Hematopoietic multipotent progenitor cell treated with erythropoietin and hydrocortisone succinate and interleukin-3 and kit ligand, for 4 days (in vitro differentiated cells): ENCODE results near the gene SEMA4G.
"Not testable (repeated sequence)": the region's sequence is repeated elsewhere in the genome, so short reads cannot be mapped to it uniquely, and the experiment has no call there.

Source experiments
- DNase-seq: peaks from one replicate; pipeline ENCODE4 v3.0.0-alpha.2; 2015

Gene SEMA4G

DNA sequence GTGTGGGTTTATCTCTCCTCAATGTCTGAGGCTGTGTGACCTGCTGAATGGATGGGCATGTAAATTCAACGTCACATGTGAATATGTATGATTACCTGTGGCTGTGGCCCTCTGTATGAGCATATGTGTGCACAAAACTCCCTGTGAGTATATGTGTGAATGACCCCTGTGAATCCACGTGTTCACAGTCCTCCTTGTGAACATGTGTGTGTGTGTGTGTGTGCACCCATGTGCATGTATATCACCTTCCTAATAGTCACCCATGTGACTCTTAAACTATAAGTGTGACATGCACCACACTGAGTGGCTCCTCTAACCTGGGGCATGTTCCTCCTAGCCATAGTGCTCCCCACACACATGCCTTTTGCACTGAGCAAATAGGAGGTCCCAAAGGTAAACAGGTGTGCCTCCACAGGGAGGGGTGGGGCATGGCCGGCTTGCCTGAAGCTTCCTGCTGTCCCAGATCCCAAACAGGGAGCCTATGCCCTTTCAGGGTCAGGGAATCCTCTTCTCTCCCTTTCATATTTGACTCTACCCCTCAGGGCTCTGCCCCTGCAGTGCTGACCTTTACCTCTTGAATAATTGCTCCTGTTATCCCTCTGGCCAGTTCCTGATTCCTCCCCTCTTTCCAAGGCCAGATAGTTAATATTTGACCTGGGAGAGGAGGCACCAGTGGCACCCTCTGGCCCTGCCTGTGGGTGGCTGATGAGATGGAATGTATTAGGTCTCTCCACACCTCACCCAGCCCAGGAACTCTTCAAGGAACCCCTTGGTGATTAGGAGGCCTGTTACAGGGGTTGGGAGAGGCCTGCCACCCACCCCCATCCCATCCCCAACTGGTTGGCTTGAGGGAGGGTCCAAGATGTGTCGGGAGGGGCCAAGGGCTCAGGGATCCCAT, 1.9 kb downstream of the SEMA4G start:
- no peak for DNase-seq

DNA sequence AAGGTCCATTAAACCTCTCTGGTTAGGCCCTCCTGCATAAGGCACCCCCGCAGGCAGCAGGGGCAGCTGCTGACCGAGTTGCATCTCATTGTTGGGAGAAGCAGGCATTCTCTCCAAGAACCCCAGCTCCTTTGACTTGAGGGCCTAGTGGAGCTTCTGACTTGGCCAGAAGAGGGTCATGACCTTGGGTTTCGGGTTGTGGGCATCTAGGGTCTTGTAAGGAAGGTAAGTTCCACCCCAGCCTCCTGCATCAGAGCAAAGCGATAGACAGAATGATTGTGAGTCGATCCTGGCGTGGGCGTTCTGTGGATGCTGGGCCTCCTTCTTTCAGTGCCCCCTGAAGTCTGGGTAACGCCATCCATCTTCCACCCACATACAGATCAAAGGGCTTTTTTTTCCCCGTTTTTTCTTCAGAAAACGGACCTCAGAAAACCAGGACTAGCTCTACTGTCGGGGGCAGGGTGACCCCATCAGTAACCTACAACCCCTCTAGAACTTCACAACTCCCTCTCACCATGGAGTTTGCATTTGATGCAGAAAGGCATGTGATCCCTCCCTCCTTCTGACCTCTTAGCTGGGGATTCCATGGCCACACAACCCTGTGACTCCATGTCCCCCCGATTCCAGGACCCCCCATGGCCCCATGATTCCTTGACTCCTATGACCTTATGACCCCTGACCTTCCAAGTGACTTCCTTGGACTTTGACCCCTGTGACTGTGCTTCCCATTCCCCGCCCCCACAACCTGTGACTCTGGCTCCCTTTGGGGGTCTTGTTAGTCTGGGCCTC, 3.0 kb downstream of the SEMA4G start:
- no peak for DNase-seq

DNA sequence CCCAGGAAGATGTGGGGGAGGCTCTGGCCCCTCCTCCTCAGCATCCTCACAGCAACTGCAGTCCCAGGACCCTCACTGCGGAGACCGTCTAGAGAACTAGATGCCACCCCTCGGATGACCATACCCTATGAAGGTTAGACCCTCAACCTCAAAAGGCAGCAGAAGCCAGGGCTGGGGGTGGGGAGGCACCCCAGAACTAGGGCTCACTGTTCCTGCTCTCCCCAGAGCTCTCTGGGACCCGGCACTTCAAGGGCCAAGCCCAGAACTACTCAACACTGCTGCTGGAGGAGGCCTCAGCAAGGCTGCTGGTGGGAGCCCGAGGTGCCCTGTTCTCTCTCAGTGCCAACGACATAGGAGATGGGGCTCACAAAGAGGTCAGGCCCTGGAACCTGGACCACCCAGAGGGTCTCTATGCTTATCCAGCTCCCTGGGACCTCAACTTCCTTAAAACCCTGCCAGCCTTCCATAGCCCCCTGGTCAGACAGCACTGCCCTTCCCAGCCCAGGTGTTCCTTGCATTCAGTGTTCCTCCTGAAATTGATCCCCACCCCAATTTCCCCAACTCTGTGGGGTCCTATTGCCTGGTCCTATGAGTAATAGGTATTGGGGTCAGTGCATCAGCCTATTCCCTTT, 3.7 kb downstream of the SEMA4G start:
- no peak for DNase-seq

DNA sequence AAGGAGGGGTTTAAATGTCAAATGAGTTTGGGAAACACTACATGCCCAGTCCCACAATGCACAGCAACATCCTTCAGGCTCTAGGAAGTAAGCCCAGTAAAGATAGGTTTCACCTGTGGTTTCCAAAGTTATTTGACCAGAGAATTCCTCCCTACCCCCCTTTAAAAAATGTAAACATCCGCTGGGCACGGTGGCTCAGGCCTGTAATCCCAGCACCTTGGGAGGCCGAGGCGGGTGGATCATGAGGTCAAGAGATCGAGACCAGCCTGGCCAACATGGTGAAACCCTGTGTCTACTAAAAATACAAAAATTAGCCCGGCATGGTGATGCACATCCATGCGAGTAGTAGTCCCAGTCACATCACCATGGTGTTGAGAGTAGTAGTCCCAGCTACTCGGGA, 6.1 kb downstream of the SEMA4G start:
- DNase-seq: not testable (repeated sequence)

DNA sequence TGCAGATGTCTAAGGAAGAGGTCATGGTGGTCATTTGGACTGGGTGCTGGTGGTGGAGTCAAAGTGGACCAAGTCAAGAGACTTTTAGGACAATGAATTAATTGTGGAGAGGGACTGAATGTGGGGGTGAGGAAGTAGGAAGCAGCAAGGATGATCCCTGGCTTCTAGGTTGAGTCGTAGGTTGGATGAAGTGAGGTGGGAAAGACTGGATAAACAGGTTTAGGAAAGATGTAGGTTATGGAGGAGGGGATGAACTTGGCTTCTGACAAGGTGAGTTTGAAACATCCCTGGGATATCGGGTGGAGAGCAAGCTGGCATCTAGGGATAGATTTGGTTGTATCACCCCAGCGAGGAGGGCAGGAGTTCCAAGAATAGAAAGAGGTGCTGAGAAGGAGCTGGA, 7.6 kb downstream of the SEMA4G start:
- no peak for DNase-seq

DNA sequence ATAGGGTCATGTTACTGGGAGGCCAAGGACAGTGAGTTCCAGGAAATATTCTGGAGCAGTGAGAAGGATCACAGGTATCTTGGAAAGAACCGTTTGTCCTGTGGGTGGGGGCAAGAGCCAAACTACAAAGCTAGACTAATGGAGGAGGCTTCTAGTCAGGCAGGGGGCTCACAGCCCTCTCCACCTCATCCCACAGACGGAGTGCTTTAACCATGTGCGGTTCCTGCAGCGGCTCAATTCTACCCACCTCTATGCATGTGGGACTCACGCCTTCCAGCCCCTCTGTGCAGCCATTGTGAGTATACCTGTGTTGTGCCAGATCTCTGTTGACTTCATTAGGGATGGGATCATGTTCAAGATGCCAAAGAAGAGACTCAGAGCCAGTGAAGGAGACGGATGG, 8.1 kb downstream of the SEMA4G start:
- no peak for DNase-seq

DNA sequence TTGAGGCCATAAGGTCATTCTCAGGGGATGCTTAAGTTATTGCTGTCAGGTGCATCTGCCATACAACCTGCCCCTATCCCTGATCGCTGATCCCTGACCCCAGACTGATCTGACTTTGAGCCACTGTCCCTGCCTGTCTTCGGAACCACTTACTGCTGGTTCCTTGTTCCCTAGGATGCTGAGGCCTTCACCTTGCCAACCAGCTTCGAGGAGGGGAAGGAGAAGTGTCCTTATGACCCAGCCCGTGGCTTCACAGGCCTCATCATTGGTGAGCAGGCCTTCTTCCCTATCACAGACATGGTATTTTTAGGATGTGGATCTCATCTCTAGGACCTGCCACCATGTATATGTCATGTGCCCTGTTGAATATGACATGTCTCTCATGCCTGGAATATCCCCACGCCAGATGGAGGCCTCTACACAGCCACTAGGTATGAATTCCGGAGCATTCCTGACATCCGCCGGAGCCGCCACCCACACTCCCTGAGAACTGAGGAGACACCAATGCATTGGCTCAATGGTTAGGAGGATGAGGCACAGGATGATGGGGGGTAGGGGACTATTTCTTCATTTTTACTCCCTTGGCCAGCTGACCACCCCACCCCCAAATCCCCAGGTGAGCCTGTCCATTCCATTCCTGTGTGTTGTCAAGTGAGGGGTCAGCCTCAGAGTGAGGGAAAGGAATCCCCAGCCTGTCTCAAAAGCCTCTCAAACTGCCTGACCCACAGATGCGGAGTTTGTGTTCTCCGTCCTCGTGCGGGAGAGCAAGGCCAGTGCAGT, 9.0 kb downstream of the SEMA4G start:
- DNase-seq: no peak

DNA sequence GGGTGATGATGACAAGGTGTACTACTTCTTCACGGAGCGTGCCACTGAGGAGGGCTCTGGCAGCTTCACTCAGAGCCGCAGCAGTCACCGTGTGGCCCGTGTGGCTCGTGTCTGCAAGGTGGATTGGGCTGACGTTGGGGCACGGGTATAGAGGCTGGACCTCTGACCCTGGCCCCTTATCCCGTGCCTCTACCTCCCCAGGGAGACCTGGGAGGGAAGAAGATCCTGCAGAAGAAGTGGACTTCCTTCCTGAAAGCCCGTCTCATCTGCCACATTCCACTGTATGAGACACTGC, 9.5 kb downstream of the SEMA4G start:
- DNase-seq: no peak

DNA sequence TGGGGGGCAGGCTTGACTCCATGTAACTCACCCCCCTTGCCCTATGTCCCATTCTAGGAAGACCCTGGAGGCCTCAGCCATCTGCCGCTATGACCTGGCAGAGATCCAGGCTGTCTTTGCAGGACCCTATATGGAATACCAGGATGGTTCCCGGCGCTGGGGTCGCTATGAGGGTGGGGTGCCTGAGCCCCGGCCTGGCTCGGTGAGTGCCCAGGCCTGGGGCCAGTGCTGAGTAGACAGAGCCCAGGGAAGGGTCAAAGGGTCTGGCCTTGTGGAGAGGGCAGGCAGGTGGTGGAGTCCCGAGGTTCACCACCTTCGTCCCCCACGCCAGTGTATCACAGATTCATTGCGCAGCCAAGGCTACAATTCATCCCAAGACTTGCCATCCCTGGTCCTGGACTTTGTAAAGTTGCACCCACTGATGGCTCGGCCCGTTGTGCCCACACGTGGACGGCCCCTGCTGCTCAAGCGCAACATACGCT, 10.5 kb downstream of the SEMA4G start:
- no peak for DNase-seq

DNA sequence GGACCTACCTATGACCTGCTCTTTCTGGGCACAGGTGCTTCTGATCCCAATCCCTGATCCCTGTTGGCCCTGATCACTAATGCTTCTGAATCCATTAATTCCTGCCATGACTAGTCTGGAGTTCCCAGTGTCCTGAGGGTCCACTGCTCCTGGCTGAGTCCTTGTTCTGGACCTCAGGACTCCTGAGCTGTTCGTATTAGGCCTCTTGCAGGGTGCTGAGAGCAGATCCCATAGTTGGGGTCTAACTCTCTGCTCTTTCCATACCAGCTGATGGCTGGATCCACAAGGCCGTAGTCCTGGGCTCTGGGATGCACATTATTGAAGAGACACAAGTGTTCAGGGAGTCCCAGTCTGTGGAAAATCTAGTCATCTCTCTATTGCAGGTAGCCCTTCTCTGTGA, 11.0 kb downstream of the SEMA4G start:
- DNase-seq: no peak

DNA sequence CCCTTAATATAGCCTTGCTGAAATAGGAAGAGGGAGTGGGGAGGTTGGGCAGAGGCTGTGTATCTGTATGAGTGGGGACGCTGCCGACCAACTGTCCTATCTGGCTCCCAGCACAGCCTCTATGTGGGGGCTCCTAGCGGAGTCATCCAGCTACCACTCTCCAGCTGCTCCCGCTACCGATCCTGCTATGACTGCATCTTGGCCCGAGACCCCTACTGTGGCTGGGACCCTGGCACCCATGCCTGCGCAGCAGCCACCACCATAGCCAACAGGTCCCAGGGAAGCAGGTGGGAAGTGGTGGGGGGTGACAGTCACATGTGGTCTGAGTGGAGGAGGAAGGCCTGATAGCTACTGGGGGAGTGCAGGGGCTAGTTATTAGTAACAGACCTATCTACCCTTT, 11.4 kb downstream of the SEMA4G start:
- no peak for DNase-seq

DNA sequence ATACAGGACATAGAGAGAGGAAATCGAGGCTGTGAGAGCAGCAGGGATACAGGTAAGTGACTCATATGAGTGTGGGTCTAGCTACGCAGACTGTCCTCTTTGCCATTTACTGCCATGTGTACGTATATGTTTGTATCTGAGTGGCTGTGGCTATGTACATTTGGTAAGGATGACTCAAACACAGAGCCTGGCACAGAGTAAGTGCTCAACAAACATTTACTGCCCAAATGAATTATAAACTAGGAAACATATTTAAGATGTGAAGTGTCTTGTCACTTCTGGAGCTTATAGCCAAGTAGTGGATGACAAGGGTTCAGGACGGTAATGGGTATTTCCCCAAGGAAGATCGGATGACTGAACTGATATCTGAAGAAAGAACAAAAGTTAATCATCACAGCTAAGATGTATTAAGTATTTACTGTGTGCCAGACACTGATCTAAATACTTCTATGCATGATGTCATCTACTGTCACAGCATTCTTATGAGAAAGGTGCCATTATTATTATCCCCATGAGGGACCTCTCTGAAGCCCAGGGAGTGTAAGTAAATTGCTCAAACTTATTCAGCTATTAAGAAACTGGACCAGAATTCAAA, 12.0 kb downstream of the SEMA4G start:
- DNase-seq: no peak

DNA sequence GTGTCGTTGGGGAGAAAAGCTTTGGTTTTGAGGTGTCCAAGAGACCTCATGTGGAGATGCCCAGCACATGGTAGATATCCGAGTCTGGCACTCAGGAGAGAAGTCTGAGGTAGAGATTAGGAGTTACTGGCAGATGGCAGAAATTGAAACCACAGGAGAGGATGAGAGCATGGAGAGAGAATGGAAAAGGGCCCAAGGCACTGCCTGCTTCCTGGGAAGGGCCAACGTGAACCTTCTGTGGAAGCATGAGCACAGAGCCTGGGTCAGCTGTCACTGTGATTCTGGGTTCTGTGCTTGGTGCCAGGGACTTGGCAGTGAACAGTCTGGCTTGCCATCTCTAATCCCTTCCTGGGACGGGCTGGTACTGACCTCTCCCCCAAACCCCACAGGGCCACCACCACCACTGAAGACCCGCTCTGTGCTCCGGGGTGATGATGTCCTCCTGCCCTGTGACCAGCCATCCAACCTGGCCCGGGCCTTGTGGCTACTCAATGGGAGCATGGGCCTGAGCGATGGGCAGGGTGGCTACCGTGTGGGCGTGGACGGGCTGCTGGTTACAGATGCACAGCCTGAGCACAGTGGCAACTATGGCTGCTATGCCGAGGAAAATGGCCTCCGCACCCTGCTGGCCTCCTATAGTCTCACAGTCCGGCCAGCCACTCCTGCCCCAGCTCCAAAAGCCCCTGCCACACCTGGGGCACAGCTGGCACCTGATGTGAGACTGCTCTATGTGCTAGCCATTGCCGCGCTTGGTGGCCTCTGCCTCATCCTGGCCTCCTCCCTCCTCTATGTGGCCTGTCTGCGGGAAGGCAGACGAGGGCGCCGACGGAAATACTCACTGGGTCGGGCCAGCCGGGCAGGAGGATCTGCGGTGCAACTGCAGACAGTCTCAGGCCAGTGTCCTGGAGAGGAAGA, 13.9 kb downstream of the SEMA4G start:
- DNase-seq: no peak

DNA sequence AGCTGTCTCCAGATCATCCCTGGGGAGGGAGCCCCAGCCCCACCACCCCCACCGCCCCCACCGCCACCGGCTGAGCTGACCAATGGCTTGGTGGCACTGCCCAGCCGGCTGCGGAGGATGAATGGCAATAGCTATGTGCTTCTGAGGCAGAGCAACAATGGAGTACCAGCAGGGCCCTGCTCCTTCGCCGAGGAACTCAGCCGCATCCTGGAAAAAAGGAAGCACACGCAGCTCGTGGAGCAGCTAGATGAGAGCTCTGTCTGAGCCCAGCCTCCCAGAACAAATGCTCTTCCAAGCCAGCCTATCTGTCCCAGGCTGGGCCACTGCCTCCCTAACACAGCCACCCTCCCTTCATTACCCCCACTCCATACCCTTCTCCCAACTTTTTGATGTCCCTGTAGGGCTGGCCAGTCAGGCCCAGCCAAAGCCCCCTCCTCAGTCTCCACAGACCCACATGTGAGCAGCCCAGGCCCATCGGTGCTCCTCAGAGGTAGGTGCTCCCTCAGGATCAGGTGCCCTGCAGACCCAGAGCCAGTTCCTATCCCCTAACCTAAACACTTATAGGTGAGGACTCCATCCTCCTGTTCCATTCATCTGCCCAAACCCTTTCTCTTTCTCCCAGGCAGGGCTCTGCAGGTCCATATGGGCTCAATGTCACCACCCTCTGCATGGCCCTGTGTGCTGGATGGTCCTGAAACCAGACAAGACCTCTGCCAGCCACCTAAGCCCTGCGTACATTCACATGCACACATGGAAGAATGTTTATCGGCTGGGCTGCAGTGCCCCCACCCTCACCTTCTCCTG, 14.8 kb downstream of the SEMA4G start:
- no peak for DNase-seq

DNA sequence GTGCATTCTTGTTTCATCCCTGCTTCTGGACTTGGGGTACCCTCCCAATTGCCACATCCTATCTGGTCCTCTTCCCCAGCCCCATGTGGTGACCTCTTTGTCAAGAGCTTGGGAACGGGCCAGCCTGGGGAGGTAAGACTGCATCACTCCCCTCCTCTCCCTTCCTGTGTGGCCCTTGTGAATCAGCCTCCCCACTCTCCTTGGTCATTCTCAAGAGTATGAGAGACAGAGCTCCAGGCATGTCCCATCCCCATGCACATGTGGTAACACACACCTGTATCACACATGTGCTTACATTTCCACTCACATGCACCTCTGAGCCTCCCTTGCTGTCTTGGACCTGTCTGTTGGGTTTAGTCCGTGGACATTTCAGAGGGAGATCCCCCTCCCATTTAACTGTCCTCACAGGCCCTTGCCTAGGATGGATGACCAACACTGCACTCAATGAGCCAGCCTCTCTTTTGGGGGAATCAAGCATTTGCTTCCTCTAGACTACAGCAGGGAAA, 15.4 kb downstream of the SEMA4G start:
- no peak for DNase-seq

DNA sequence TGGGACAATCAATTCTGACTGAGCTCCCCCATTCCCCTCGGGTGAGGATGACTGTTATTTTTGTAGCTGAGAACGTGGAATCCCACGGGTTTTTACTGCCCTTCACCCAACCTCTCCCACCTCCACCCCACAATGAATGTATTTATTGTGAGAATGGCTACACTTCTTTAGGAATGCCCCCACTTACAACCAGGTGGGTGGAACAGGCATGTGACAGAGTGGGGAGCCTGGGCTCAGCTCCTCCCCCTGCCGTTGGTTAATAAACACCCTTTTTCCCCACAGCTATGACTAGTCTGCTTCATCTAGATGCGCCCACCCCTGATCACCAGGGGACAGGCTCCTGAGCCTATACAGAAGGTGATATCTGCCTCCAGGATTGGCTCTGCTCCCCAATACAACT, 16.0 kb downstream of the SEMA4G start:
- DNase-seq: no peak

DNA sequence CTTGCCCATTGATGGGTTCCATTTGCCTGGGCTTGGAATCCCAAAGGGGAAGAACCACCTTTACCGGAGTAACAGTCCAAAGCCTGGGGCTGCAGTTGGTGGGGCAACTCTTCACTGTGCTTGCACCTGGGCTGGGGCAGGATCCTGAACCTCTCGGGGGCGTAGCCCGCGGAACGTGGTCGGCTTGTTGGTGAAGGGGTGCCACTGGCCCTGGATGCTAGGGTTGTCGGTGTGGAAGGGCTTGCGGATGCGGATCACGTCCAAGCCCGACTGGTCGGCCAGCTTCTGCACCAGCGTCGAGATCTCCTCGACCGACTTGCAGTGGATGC, 17.3 kb downstream of the SEMA4G start:
- no peak for DNase-seq

DNA sequence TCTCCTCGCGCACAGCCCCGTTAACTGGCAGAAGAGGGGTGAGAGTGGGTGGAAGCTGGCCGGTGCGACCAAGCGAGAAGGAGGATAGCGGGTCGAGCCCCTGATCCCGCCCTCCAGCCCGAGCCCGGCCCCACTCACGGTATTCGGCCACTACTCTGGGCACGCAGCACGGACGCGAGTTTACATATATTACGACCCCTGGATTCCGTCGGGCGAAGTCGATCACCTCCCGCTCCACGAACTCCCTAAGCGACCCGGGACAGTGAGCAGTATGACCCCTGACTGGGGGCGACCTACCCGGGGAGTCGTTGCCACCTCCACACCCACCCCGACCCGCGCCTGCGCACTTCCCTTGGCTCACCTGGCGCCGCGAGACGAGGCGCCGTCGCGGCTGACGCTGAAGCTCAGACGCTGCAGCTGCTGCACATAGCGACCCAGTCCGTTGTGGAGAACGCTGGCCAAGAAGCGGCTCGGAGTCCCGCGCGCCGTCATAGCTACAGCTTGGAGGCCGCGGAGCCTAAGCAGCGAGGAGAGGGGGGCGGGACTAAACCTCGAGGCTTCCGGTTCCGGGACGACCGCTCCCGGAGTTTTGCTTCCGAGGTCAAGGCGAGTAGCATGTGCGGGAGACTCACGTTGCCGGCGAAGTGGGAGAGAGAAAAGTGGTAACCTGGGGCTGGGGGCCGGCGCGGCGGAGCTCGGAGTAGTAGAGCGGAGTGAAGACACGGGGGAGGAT, 17.8 kb downstream of the SEMA4G start, which contains the start of the genes MRPL43 and TWNK:
Gene MRPL43, minus strand, starts transcription at position 546 of the 733 bp plus-strand sequence. Its CDS starts 54 bp downstream, at position 492.
Gene TWNK, plus strand, starts transcription at position 592 of the 733 bp plus-strand sequence. CDS start 668 bp downstream, outside the sequence.
- DNase-seq: peak; percentile 94

DNA sequence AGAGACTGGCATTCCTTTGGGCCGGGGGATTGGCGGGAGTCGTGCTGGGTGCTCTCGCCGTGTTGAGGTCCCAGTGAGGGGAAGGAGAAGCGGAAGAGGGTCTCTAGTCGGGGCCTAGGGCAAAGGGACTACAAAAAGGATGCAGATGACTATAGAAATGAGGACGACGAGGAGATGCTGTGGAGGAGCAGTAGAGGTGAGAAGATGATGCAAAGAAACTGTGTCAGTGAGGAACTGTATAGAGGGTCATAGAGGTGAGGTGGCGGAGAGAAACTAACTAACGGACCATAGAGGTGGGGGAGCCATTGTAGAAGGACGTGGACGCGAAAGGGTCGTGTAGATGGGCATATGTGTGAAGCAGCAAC, 18.4 kb downstream of the SEMA4G start:
- DNase-seq: no peak

DNA sequence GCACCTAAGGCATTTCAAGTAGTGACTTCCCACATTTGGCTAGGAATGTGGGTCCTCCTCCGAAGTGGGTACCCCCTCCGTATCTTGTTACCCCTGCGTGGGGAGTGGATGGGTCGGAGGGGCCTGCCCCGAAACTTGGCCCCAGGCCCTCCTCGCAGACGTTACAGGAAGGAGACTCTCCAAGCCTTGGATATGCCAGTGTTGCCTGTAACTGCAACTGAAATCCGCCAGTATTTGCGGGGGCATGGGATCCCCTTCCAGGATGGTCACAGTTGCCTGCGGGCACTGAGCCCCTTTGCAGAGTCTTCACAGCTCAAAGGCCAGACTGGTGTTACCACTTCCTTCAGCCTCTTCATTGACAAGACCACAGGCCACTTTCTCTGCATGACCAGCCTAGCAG, 18.9 kb downstream of the SEMA4G start:
- no peak for DNase-seq
